ENCODE results near the gene ULK4.

- TF ChIP-seq CTCF (tag by site-specific recombination; IDR thresholded peaks at IDR 0.05) (no peak), ZBTB48 (tag by site-specific recombination; IDR thresholded peaks at IDR 0.05) (no peak), MZF1 (tag by site-specific recombination; IDR thresholded peaks at IDR 0.05; ENCODE audit: borderline replicate concordance) (no peak), ZNF175 (tag by site-specific recombination; IDR thresholded peaks at IDR 0.05) (no peak), ZFP3 (tag by site-specific recombination; IDR thresholded peaks at IDR 0.05; ENCODE audit: low read depth) (no peak), ZNF776 (tag by site-specific recombination; IDR thresholded peaks at IDR 0.05; ENCODE audit: borderline replicate concordance) (no peak), YY1 (tag by site-specific recombination; IDR thresholded peaks at IDR 0.05) (no peak), PATZ1 (tag by site-specific recombination; IDR thresholded peaks at IDR 0.05) (no peak), PBX3 (CRISPR knock-in tag; IDR thresholded peaks at IDR 0.05) (no peak), TCF7L2 (IDR thresholded peaks at IDR 0.05; ENCODE audit: borderline replicate concordance, low read depth, low read length) (no peak), ZNF561 (tag by site-specific recombination; IDR thresholded peaks at IDR 0.05; ENCODE audit: borderline replicate concordance) (no peak), ZNF274 (IDR thresholded peaks at IDR 0.05; ENCODE audit: low read length) (no peak), ZNF274 (tag by site-specific recombination; IDR thresholded peaks at IDR 0.05; ENCODE audit: borderline replicate concordance) (no peak), ZNF830 (tag by site-specific recombination; IDR thresholded peaks at IDR 0.05; ENCODE audit: low read depth) (no peak), ZBTB8A (tag by site-specific recombination; IDR thresholded peaks at IDR 0.05) (no peak)
These were observed 389.8 kb downstream of the ULK4 start for GRCh38 chr3:41572092-41572491.
